Mesothelial cell of epicardium (in vitro differentiated cells): ENCODE data around the gene SULF2. TPM values are rescaled to one million over a fixed set of nuclear protein-coding genes. Genes with fewer than 3 reads are reported as not detected.

Source experiments
- DNase-seq, 2 experiments: peaks; one replicate each; pipeline ENCODE4 v3.0.0; 2021; ENCODE audit warnings: low spot score in 2 of 2; ENCODE audit not compliant: unreplicated experiment in 2 of 2
- H3K27ac Mint-ChIP-seq: 2 replicates; pipeline ENCODE4 v1.8.0; 2021; ENCODE audit warnings: mixed read lengths
- H3K27me3 Mint-ChIP-seq: 2 replicates; pipeline ENCODE4 v1.8.0; 2021; ENCODE audit warnings: low read depth, mixed read lengths
- H3K36me3 Mint-ChIP-seq: 2 replicates; pipeline ENCODE4 v1.8.0; 2021; ENCODE audit warnings: mixed read lengths
- H3K4me1 Mint-ChIP-seq: 2 replicates; pipeline ENCODE4 v1.8.0; 2021; ENCODE audit warnings: mixed read lengths
- H3K4me3 Mint-ChIP-seq: 2 replicates; pipeline ENCODE4 v1.8.0; 2021; ENCODE audit warnings: mild to moderate bottlenecking, moderate library complexity, mixed read lengths
- H3K9me3 Mint-ChIP-seq: 2 replicates; pipeline ENCODE4 v1.8.0; 2021; ENCODE audit warnings: mixed read lengths
- CTCF ChIP-seq: fragments of 200-600 bp; sonication (generic); IDR thresholded peaks from one replicate; pipeline ENCODE4 v1.5.0; 2021; ENCODE audit warnings: antibody characterized with exemption; ENCODE audit not compliant: unreplicated experiment
- total RNA-seq: library from RNA; stranded (reverse); gene quantifications from 3 replicates; pipeline ENCODE4 v1.2.1, GENCODE V29; 2021

The SULF2 gene
- total RNA-seq, 1 donor from 2014 or later = 77.0 TPM

DNA sequence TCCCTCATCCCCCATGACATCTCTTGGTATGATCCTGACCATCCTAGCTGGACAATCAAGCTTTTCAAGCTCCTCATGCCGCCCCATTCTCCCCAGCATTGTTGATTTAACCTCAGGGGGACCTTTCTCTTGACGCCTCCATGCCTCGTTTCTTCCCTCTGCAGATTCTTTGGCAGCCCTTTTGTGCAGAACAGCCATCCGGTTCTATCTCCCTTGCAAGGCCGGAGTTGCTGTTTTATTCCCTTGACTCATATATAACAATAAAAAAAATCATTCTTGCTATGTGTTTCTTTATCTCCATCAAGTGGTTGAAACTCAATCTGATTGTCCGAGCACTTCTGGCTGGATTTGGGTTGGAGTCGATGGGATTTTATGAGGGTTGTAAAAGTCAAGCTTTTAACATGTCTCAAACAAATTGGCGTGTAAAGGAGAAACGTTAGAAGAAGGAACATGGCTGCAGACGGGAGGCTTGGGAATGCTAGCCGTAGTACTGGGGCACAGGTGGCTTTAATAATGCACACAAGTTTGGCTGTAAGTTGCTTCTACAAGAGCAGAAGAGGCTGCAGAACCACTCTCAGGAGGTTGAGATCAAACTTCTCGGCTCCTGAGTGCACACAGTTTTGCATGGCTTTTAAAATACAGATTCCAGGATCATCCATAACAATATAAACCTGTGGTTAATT lies 3.9 kb upstream of the SULF2 start:
- no peak for DNase-seq
- Mint-ChIP-seq H3K36me3 (no peaks in the 10 kb centered on the region), H3K27ac (no peak overlapping the region), H3K9me3 (no peaks in the 10 kb centered on the region), H3K4me1 (peaks cover 43% of the 10 kb centered on the region), H3K27me3 (peaks cover 22% of the 10 kb centered on the region), H3K4me3 (no peak overlapping the region)
- no peak for TF ChIP-seq CTCF

- peaks cover 22% of the 10 kb centered on the region for H3K27me3 Mint-ChIP-seq
- no peaks in the 10 kb centered on the region for H3K9me3 Mint-ChIP-seq
- no peak for DNase-seq
- H3K36me3 Mint-ChIP-seq = no peaks in the 10 kb centered on the region
- no peak for TF ChIP-seq CTCF
- H3K27ac Mint-ChIP-seq = no peak overlapping the region
- H3K4me3 Mint-ChIP-seq = no peak overlapping the region
- peaks cover 48% of the 10 kb centered on the region for H3K4me1 Mint-ChIP-seq
Measured at GRCh38 chr20:47788741-47789080, 3.4 kb upstream of the SULF2 start.

GRCh38 chr20:47786765-47787107 lies 1.5 kb upstream of the SULF2 start:
- H3K36me3 Mint-ChIP-seq = no peaks in the 10 kb centered on the region
- H3K4me1 Mint-ChIP-seq = peaks cover 66% of the 10 kb centered on the region
- no peak for TF ChIP-seq CTCF
- peak overlapping the region; percentile 97 for H3K27ac Mint-ChIP-seq
- DNase-seq = no peak
- H3K4me3 Mint-ChIP-seq = peak overlapping the region; percentile 90
- H3K9me3 Mint-ChIP-seq = no peaks in the 10 kb centered on the region
- peaks cover 13% of the 10 kb centered on the region for H3K27me3 Mint-ChIP-seq

- peak overlapping the region; percentile 97 for H3K27ac Mint-ChIP-seq
- no peaks in the 10 kb centered on the region for H3K9me3 Mint-ChIP-seq
- peak overlapping the region; percentile 90 for H3K4me3 Mint-ChIP-seq
- peaks cover 64% of the 10 kb centered on the region for H3K4me1 Mint-ChIP-seq
- peaks cover 13% of the 10 kb centered on the region for H3K27me3 Mint-ChIP-seq
- peak; percentile 30 for TF ChIP-seq CTCF
- peak; percentile 56 to 75 for DNase-seq
- H3K36me3 Mint-ChIP-seq = no peaks in the 10 kb centered on the region
Measured at GRCh38 chr20:47785854-47786764, 828 bp upstream of the SULF2 start.

- no peaks in the 10 kb centered on the region for H3K9me3 Mint-ChIP-seq
- H3K27me3 Mint-ChIP-seq = peaks cover 13% of the 10 kb centered on the region
- H3K4me1 Mint-ChIP-seq = peaks cover 58% of the 10 kb centered on the region
- TF ChIP-seq CTCF = peak; percentile 55
- H3K36me3 Mint-ChIP-seq = peaks cover 2% of the 10 kb centered on the region
- H3K27ac Mint-ChIP-seq = peak overlapping the region; percentile 77
- H3K4me3 Mint-ChIP-seq = peak overlapping the region; percentile 75
- peak in 1 of 2 experiments; percentile 58 for DNase-seq
Measured at GRCh38 chr20:47784599-47785310, 526 bp downstream of the SULF2 start.
